SK-N-MC (cell line): ENCODE data around the gene DMRT3.

Source experiments
- EZH2 ChIP-seq: fragments of 200-600 bp; sonication (generic); IDR thresholded peaks from one replicate; pipeline ENCODE4 v1.6.1; 2017; ENCODE audit warnings: antibody characterized with exemption
- POLR2AphosphoS5 ChIP-seq: IDR thresholded peaks from 2 replicates; pipeline ENCODE4 v1.6.1; 2012; ENCODE audit warnings: mild to moderate bottlenecking, low read depth, low read length, borderline replicate concordance

GRCh38 chr9:959914-960313 is 16.5 kb upstream of the DMRT3 start:
- TF ChIP-seq POLR2AphosphoS5 (no peak), EZH2 (no peak)
